ENCODE results near the gene CNGA3.
"Not testable (repeated sequence)": the region's sequence is repeated elsewhere in the genome, so short reads cannot be mapped to it uniquely, and the experiment has no call there.

The CNGA3 gene

DNA sequence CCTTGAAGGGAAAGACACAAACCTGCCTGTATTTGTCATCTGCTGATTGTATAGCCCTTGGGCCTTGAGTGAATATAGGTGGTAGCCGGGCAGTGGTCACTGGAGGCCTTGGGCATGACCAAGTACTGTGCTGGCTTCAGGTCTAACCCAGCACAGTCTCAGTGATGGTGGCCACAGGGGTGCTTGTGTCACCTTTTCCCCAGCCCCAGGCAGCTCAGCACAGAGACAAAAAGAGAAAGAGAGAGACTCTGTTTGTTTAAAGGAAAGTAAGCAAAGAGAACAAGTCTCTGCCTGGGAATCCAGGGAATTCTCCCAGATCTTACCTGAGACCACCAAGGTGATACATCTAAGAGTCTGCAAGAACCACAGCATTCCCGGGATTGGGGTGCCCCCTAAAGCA lies 59.0 kb downstream of the CNGA3 start:
- no peak for DNase-seq

DNA sequence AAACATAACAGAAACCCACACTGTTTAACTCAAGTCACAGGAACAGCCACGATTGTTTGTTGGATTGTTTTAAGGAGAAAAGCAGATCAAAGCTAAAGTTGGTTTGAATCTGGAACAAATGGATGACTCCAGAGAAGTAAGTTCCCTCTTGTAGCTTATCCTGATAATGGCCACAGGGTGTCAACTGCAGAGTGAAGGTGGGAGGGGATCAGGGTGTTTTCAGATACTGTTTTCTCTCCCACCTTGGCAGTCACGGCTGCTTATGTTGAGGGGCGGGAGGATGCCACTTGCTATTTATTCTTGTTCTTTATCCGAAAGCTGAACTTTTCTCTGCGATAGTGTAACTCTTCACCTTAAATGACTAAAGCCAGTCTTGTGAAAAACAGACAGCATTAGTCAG lies 61.9 kb downstream of the CNGA3 start:
- DNase-seq, result no peak

GRCh38 chr2:98412751-98413458 lies 66.6 kb downstream of the CNGA3 start:
- DNase-seq, result peak; percentile 68

- DNase-seq, result not testable (repeated sequence)
Observed at GRCh38 chr2:98414246-98414645, 68.0 kb downstream of the CNGA3 start.

DNA sequence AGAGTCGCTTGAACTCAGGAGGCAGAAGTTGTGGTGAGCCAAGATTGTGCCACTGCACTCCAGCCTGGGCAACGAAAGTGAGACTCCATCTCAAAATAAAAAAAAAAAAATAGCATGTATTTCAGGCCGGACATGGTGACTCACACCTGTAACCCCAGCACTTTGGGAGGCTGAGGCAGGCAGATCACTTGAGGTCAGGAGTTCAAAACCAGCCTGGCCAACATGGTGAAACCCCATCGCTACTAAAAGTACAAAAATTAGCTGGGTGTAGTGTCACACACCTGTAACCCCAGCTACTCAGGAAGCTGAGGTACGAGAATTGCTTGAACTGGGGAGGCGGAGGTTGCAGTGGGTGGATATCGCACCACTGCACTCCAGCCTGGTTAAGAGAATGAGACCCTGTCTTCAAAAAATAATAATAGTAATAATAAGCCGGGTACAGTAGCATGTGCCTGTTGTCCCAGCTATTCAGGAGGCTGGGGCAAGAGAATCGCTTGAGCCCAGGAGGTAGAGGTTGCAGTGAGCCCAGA lies 69.5 kb downstream of the CNGA3 start:
- not testable (repeated sequence) for DNase-seq

DNA sequence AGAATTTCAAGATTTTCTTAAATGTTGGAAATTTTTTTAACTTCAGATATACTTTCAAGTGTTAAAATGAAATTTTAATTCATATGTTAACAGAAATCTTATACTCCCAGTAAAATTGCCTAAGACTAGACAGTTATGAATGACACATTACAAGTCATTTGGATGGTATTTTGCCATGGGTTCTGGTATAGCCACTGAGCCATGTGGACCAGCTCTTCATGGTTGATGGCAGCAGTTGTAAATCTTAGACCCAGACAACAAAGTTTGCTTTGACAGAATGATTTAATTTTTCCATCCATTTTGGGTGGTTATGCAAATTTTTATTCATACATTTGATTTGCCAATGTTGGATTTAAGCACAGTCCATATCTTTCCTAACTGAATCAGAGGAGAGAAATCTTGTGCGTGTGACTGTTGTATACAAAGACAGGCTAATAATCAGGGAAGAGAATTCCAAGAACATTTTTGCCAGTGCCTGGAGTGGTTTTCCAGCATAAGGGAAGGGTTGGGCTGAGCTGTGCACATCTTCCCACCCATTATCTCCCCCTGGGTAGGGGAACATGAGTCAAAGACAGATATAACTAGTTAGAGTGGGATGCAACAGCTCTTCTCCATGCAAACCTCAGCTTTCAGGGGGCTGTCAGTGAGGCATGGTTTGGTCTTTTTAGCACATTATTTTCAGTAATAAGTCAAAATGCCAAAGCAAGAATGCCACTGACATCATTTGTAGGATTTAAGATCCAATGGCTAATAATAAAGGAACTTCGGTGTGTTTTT lies 70.3 kb downstream of the CNGA3 start:
- DNase-seq, result no peak

GRCh38 chr2:98419544-98419943 lies 73.3 kb downstream of the CNGA3 start:
- no peak for DNase-seq

- no peak for DNase-seq
Observed at GRCh38 chr2:98419977-98420725, 73.9 kb downstream of the CNGA3 start.

DNA sequence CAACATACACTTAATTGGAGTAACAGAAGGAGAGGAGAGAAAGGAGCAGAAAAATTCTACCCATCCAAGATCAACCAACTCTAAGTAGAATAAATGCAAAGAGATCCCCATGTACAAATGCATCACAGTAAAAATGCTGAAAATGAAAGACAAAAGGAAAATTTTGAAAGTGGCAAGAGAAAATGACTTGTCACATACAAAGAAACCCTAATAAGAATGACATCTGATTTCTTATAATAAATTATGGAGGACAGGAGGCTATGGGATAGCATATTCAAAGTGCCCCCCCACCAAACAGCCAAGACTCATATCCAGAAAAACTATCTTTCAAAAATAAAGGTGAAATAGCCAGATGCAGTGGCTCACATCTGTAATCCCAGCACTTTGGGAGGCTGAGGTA lies 76.2 kb downstream of the CNGA3 start:
- no peak for DNase-seq

- no peak for DNase-seq
Observed at GRCh38 chr2:98426771-98427170, 80.5 kb downstream of the CNGA3 start.

DNA sequence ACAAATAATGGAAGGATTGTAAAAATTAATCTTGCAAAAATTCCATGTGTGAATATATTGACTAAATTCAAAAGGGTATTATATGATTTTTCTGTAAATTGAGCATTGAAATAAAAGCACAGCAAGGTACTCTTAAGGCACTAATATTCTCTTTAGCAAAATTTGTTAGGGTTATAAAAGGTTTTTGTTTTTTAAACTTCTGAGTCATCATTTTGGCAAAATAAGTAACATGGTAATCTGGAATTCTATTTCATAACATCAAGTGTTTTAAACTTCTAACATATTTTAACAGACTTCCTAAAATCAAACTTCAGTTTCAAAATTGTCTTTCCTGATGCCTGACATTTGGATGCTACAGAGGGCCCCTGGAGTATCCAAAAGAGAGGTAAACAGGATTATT lies 85.9 kb downstream of the CNGA3 start:
- no peak for DNase-seq

DNA sequence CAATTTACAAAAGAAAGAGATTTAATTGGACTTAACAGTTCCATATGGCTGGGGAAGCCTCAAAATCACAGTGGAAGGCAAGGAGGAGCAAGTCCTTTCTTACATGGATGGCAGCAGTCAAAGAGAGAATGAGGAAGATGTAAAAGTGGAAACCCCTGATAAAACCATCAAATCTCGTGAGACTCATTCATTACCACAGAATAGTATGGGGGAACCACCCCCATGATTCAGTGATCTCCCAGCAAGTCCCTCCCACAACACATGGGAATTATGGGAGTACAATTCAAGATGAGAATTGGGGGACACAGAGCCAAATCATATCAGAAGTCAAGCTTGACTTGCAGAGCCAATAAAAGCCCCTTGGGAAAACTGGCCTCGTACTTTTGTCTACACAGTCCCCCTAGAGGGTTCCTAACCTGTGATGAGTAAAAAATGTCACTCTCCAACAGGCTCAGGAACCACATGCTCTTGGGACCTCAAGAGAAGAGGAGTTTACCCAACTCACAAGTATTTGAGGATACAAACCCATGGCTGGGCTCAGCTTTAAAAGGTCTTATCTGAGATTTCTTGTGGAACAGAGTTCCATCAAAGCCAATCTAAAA lies 87.2 kb downstream of the CNGA3 start:
- no peak for DNase-seq

DNA sequence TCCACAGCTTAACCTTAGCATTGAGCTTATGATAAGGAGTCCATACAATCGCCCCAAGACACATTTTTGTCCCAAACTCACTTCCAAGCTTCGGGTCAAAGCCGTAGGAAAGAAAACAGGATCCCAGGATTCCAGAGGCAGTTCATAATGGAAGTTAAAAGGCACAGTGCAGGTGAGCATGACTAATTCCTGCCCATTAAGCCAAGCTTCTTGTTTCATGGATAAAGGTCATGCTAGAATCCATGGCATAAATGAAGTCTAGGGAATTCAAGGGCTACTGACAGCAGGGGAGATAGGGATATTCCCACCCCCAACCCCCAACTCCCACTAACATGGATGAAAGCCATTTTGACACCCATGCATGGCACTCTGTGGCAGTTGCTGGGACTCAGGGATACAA lies 88.2 kb downstream of the CNGA3 start:
- no peak for DNase-seq

GRCh38 chr2:98435670-98436069 lies 89.4 kb downstream of the CNGA3 start:
- DNase-seq, result not testable (repeated sequence)

- no peak for DNase-seq
Observed at GRCh38 chr2:98436734-98437133, 90.5 kb downstream of the CNGA3 start.

- DNase-seq, result no peak
Observed at GRCh38 chr2:98438190-98439133, 92.2 kb downstream of the CNGA3 start.

- no peak for DNase-seq
Observed at GRCh38 chr2:98441706-98442450, 95.6 kb downstream of the CNGA3 start.

DNA sequence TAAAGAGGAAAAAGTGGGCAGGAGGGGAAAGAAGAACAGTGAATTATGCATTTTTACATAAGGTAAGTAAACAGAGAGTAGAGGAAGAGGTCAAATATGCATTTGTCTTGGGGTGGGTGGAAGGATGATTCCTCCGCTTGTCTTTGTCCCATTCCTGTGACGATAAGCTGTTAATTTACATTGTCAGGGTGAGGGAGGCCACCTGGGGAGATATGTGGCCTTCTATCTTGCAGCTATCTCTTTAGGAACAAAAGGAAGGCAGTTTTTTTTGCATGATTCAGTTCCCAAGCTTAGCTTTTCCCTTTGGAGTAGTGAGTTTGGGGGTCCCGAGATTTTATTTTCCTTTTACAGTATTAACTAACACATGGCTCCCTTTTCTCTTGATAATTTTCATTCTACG lies 96.2 kb downstream of the CNGA3 start:
- DNase-seq, result no peak

DNA sequence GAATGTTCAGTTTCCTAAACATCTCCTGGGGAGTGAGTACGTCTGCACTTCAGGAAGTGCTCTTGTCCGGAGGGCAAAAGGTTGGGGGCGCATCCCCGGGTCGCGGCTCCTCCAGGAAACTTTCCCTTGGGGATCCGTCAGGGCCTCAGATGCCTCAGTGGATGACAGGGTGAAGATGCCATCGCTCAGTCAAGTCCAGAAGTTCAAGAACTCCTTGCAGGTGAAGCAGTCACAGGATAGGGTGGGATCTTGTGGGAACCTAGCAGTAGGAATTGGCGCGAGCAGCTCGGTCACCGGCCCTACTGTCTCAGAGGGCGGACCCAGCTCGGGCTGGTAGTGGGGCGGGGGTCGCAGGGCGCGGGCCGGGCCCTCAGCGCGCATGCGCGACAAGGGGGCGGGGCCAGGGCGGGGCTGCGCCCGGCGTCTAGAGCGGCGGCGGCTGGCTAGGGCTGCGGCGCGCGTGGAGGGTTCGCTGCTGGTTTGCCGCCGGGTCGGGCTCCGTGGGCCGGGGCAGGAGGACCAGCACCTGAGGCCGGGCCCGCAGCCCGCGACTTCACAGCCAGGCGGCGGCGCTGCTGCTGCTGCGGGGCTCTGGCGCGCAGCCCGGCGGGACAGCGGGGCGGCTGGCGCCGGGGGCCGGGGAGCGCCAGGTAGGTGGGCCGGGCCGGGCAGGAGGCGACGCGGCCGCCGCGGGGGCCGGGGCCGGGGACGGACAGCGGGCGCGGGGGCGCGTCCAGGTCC lies 98.3 kb downstream of the CNGA3 start, which contains the start of gene INPP4A:
INPP4A (plus strand) TSS at position 423 of the 741 bp plus-strand sequence. CDS start 75,191 bp downstream, outside the sequence.
- peak; percentile 92 for DNase-seq

GRCh38 chr2:98445177-98445682 lies 99.0 kb downstream of the CNGA3 start:
- no peak for DNase-seq
